GM12872 (cell line): ENCODE measurements around the gene VAV2.

ENCODE experiments used
- CTCF ChIP-seq: IDR thresholded peaks from 3 replicates; pipeline ENCODE4 v1.5.1; 2011; ENCODE audit warnings: low read depth, mild to moderate bottlenecking, low read length, moderate library complexity; ENCODE audit not compliant: insufficient read depth

The VAV2 gene

DNA sequence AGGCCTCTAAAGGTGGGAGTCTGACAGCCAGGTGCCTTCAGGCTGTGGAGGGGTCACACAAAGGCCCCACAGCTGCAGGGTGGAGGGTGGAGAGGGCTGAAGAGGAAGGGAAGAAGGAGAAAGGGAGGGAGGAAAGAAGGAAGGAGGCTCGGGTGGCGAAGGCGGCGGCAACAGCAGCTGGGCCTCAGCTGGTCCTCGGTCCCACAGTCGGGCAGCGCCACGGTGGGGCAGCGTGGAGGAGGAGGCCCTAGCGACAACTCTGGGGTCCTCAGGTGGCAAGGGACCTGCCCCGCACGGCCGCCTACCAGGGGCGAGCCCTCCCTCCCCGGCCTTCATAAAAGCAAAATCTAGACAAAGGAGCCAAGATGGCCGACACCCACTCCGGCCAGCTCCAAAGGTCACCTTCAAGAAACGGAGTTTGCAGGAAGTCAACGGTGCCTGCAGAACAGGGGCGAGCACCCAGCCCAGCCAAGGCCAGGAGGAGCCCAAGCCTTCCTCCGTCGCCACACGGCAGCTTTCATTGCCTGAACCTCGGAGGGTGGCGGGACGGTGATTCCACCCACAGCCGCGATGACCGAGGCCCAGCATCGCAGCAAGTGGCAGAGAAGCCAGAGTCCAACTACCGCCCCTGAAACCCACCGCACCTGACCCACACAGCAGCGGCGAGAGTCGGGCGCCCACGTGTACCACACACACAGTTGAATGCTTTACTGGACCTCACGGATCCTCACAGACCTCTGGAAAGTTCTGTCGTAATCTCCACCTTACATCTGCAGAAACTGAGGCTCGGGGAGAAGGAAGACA is 98.7 kb downstream of the VAV2 start:
- no peak for TF ChIP-seq CTCF

GRCh38 chr9:133892193-133892920 is 99.8 kb downstream of the VAV2 start:
- no peak for TF ChIP-seq CTCF

GRCh38 chr9:133891741-133892140 is 100.4 kb downstream of the VAV2 start:
- TF ChIP-seq CTCF: no peak

- TF ChIP-seq CTCF: no peak
Measured at GRCh38 chr9:133890583-133890982, 101.5 kb downstream of the VAV2 start.

- TF ChIP-seq CTCF: no peak
Measured at GRCh38 chr9:133889584-133890301, 102.4 kb downstream of the VAV2 start.

DNA sequence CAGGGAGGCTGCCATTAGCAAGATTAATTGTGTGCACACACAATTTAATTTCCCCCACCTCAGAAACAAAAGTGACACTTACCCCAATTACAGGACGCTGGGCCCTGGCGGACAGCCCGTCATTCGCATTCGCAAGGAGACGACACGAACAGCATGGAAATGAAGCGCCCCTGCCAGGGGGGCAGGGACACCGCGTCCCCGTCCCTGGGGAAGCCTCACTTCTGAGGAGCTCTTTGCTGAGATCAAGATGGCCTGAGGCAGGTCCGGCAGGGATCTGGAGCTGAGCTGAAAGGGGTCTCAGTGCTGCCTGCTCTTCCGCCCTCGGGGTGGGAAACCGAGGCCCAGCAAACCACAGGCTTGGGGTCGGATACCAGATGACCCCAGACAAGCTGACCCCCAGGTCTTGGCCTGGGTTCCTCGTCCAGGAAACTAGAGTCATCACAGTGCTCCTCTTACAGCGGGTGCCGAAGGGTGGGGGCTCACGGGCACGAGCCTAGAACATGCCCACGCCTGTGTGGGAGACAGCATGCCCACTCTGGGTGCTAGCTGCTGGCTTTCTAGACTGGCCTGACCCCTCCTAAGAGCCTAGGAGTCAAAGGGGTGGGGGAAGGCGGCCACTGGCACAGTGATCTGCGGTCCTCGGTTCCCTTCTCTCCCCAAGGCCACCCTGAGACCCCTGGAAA is 103.2 kb downstream of the VAV2 start:
- no peak for TF ChIP-seq CTCF
